ENCODE data around the gene CLCN4. TPM values are rescaled to one million over a fixed set of nuclear protein-coding genes. Genes with fewer than 3 reads are reported as not detected.
A peak's percentile ranks its signal among the peaks of the same experiment; 100 is the strongest.

Gene CLCN4
- total RNA-seq, 4 donors from 2014 or later, result 1.2 to 3.9 (median 2.3) TPM

DNA sequence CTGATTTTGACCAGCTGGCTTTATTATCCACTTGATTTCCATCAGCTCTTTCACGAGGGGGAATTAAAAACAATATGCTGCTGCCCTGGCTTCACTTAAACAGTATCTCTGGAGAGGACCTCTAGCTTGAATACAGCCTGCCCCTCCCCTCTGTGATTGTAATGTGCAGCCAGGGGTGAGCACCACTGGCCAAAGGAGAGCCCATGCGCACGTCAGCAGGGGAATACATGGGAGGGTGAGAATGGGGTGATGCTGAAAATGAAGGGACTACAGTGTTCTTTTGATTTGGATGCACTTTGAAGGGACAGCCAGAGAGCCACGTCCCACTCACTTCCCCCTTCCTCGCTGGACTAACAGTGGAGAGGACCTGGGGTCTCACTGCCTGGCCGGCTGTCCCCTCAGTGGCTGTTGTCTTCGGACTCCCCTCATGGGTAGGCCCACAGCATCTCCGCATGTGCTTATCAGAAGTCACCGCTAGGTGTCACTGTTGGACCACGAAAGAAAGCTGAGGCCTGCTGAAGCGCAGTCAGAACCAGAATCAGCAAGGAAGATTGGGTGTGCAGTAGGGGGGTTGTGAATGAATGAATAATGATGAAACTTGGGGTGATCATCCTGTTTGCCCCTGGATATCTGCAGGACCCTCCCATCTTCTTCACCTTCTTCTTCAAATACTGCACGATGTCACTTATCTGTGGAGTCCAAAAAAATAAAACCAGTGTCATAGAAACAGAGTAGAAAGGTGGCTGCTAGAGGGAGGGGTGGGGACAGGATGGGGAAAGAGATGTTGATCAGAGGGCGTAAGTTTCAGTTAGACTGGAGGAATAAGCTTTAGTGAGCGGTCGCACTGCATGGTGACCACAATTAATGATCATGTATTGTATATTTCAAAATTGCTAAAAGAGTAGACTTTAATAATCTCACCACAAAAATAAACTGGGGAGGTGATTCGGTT, 32.8 kb downstream of the CLCN4 start:
- TF ChIP-seq, protein P1, sequence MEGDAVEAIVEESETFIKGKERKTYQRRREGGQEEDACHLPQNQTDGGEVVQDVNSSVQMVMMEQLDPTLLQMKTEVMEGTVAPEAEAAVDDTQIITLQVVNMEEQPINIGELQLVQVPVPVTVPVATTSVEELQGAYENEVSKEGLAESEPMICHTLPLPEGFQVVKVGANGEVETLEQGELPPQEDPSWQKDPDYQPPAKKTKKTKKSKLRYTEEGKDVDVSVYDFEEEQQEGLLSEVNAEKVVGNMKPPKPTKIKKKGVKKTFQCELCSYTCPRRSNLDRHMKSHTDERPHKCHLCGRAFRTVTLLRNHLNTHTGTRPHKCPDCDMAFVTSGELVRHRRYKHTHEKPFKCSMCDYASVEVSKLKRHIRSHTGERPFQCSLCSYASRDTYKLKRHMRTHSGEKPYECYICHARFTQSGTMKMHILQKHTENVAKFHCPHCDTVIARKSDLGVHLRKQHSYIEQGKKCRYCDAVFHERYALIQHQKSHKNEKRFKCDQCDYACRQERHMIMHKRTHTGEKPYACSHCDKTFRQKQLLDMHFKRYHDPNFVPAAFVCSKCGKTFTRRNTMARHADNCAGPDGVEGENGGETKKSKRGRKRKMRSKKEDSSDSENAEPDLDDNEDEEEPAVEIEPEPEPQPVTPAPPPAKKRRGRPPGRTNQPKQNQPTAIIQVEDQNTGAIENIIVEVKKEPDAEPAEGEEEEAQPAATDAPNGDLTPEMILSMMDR (IDR thresholded peaks at IDR 0.05), result peak in 1 of 3 donors; percentile 56
- ATAC-seq (ENCODE audit: low FRiP score) (peak; percentile 75), DNase-seq (ENCODE audit: low spot score) (peak; percentile 76)

DNA sequence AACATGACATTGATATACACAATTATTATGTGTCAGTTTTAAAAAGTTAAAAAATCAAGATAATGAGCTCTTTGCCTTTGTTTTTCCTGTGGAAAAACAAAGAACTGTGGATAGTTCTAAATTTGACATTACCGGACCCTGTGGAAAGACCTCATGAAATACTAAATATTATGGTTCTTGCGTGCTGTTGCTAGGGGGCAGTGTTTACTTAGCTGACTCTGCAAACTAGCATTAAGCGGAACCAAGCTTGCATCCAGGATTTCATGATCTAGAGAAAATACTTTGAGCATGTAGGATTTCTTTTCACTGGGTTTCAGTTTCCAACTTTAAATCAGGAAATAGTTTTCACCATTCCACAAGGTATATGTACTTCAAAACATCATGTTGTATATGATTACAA, 33.6 kb downstream of the CLCN4 start:
- ATAC-seq (ENCODE audit: low FRiP score) (no peak), DNase-seq (ENCODE audit: low spot score) (no peak)
- TF ChIP-seq, protein P1 (IDR thresholded peaks at IDR 0.05), result no peak

DNA sequence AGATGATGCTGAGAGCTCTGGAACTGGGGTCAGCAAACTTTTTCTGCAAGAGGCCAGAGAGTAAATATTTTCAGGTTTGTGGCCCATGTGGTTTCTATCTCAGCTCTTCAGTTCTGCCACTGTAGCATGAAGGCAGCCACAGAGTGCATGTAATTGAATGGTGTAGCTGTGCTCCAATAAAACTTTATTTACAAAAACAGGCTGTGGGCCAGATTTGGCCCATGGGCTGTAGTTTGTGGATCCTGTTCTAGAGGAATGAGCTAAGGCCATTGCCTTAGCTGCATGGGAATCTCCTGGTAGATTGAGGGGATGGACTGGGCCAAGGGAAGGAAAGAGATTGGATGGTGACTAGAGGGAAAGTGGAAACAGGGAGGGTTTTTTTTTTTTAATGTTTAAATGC, 36.8 kb downstream of the CLCN4 start:
- ATAC-seq (ENCODE audit: low FRiP score) (no peak), DNase-seq (ENCODE audit: low spot score) (no peak)
- TF ChIP-seq, protein P1 (IDR thresholded peaks at IDR 0.05), result no peak

DNA sequence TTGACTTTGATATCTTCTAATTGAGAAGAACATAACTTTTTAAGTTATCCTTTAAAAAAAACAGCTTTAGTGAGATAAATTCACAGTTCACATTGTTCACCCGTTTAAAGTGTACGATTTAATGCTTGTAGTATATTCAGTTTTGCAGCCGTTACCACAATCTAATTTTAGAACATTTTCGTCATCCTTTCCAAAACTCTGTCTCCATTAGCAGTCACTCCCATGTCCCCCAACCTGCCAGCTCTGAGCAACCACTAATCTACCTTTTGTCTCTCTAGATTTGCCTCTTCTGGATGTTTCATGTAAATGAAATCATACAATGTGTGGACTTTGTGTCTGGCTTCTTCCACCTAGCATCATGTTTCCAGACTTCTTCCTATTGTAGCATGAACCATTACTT, 38.6 kb downstream of the CLCN4 start:
- ATAC-seq (ENCODE audit: low FRiP score), result no peak

DNA sequence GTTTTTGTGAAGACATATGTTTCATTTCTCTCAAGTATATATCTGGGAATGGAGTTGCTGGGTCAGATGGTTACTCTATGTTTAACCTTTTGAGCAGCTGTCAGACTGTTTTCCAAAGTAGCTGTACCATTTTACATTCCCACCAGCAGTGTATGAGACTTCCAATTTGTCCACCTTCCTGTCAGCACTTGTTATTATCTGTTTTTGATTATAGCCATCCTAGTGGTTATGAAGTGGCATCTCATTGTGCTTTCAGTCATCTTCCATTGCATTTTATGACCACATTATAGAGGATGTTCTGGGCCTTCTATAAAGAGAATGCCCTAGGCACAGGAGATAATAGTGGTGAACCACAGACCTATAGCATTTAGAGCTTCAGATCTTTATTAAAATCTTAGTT, 39.2 kb downstream of the CLCN4 start:
- TF ChIP-seq, protein P1 (IDR thresholded peaks at IDR 0.05), result no peak
- DNase-seq (ENCODE audit: low spot score) (no peak), ATAC-seq (ENCODE audit: low FRiP score) (no peak)

More for the DNA sequence above, 38.6 kb downstream of the CLCN4 start:
- no peak for DNase-seq (ENCODE audit: low spot score)
- TF ChIP-seq, protein P1 (IDR thresholded peaks at IDR 0.05), result no peak

DNA sequence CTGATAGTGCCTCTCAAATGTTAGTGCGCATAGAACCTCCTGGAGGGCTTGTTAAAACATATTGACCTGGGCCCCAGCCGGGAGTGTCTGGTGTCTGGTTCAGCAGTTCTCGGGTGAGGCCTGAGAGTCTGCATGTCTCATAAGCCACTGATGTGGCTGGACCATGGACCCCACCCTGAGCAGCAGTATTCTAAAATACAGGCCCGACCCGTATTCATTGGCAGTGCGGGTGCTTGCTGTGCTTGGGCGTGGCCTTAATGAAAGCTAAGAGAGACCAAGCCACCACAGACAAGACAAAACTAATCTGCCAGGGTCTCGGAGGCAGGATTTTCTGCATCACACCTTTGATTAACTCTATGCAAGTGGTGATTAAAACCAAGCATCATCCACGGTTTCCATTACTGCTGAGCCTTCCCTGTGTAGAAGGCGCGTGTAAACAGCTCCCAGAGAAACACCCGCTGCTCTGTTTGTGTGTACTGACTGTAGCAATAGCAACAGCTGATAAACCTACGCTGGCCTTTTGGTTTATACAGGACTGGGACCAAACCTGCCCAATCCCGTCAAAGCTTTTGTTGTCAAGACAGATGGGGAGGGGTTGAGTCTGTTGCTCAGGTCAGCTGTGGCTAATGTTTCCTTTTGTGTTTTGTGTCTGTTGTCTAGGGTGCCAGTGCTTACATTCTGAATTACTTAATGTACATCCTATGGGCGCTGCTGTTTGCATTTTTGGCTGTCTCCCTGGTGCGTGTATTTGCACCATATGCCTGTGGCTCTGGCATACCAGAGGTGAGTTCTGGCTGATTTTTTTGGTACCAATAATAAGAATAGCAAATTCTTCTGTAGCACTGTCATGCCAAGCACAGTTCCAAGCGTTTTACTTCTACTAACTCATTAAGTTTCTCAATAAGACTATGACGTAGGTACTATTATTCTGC, 40.8 kb downstream of the CLCN4 start:
- ATAC-seq (ENCODE audit: low FRiP score) (no peak), DNase-seq (ENCODE audit: low spot score) (no peak)
- TF ChIP-seq, protein P1 (IDR thresholded peaks at IDR 0.05), result no peak

Data from omental fat pad (tissue), 4 donors.